ENCODE results near the gene NBEAL1.
"Not testable (repeated sequence)": the region's sequence is repeated elsewhere in the genome, so short reads cannot be mapped to it uniquely, and the experiment has no call there.

Gene NBEAL1

DNA sequence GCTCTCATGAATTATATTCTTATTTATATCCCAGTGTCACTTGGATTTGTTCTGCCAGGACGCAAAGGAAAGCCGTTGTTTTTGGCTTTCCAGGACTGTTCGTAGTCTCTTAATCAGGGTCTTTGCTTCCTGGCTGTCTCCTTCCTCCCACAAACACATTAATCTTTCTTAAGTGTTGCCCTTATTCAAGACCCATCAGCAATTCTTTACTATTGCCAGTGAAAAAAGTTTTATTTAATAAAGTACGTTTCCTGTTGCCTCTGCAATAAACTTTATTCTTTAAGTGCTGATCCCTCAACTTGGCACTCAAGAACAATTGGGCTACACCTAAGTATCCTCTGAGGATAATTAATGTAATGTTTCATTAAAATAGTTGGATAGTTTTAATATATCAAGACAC, 155.8 kb downstream of the NBEAL1 start:
- no peak overlapping the region for H3K4me3 ChIP-seq
- no peaks in the 10 kb centered on the region for H3K36me3 ChIP-seq (replicated peaks)
- H3K4me1 ChIP-seq = 0 out of 2 replicates have a peak, but pooled peaks cover 3% of the 10 kb centered on the region
- no peaks in the 10 kb centered on the region for H3K27me3 ChIP-seq (ENCODE audit: low read depth)
- no peak for DNase-seq (ENCODE audit: low spot score in 2 of 2)
- in situ Hi-C loops (cut with MboI; ENCODE audit: low sequenced_read_pairs) = no loop called here
- no peaks in the 10 kb centered on the region for H3K9me3 ChIP-seq

DNA sequence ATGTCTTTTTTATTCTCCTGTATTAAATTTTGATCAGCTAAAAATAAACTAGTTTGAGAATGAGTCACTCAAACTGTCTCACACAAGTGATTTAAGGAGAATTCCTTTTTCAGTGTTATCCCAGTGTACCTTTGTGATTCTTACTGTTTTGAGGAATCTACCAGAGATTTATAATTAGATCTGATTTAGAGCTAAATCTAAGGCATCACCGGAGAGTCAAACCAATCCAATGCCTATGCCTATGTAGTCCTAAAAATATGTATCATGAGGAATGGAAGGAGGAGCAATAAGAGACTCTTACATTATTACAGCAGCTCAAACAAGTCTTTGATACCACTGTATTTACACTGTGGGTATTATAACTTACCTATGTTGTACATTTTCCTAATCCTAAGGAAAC, 160.7 kb downstream of the NBEAL1 start:
- no peak overlapping the region for H3K4me3 ChIP-seq
- DNase-seq (ENCODE audit: low spot score in 2 of 2) = no peak
- in situ Hi-C loops (cut with MboI; ENCODE audit: low sequenced_read_pairs) = no loop called here
- no peaks in the 10 kb centered on the region for H3K27me3 ChIP-seq (ENCODE audit: low read depth)
- no peaks in the 10 kb centered on the region for H3K4me1 ChIP-seq
- no peaks in the 10 kb centered on the region for H3K36me3 ChIP-seq (replicated peaks)
- H3K9me3 ChIP-seq = no peaks in the 10 kb centered on the region

DNA sequence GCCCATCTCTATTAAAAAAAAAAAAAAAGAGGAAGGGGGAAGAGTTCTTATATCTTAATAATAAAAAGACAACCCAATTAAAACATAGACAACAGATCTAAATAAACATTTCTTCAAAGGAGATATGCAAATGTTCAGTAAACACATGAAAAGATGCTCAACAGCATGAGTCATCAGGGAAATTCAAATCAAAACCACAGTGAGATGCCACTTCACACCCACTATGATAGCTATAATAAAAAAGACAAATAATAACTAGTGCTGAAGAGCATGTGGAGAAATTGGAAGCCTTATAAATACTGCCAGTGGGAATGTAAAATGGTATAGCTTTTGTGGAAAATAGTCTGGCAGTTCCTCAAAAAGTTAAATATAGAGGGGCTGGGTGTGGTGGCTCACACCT, 162.7 kb downstream of the NBEAL1 start:
- in situ Hi-C loops (cut with MboI; ENCODE audit: low sequenced_read_pairs) = no loop called here

DNA sequence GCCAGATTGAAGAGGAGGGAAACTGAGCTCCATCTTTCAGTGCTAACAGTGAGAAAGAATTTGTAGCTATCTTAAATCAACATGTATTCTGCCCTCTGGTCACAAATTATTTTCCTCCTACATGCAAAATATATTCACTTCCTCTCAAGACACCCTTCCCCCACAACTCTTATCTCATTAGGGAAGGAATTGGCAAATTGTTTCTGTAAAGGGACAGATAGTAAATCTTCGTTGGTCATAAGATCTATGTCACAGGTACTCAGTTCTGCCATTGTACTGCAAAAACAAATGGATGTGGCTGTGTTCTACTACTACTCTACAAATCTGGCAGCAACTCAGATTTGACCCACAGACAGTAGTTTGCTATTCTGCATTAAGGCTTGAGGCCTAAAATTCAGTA, 171.2 kb downstream of the NBEAL1 start:
- in situ Hi-C loops (cut with MboI; ENCODE audit: low sequenced_read_pairs) = no loop called here
- no peak for DNase-seq (ENCODE audit: low spot score in 2 of 2)
- Histone ChIP-seq H3K4me1 (no peaks in the 10 kb centered on the region), H3K27me3 (ENCODE audit: low read depth) (no peaks in the 10 kb centered on the region), H3K9me3 (no peaks in the 10 kb centered on the region), H3K36me3 (replicated peaks) (no peaks in the 10 kb centered on the region), H3K4me3 (no peak overlapping the region)

More for the DNA sequence above, 162.7 kb downstream of the NBEAL1 start:
- DNase-seq (ENCODE audit: low spot score in 2 of 2) = no peak
- no peaks in the 10 kb centered on the region for H3K4me1 ChIP-seq
- H3K36me3 ChIP-seq (replicated peaks) = no peaks in the 10 kb centered on the region
- no peaks in the 10 kb centered on the region for H3K27me3 ChIP-seq (ENCODE audit: low read depth)
- no peak overlapping the region for H3K4me3 ChIP-seq
- no peaks in the 10 kb centered on the region for H3K9me3 ChIP-seq

DNA sequence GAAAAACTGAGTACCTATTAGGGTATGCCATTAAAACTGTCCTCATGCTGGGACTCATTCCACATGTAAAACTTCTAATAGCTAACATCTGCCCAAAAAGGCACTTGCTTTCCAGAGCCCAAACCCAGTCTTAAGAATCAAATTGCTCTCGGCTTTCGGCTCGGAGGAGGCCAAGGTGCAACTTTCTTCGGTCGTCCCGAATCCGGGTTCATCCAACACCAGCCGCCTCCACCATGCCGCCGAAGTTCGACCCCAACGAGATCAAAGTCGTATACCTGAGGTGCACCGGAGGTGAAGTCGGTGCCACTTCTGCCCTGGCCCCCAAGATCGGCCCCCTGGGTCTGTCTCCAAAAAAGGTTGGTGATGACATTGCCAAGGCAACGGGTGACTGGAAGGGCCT, 175.9 kb downstream of the NBEAL1 start:
- H3K9me3 ChIP-seq; H3K36me3 ChIP-seq (replicated peaks); in situ Hi-C loops (cut with MboI; ENCODE audit: low sequenced_read_pairs); DNase-seq (ENCODE audit: low spot score in 2 of 2); H3K4me3 ChIP-seq; H3K27me3 ChIP-seq (ENCODE audit: low read depth); H3K4me1 ChIP-seq: not testable (repeated sequence)

DNA sequence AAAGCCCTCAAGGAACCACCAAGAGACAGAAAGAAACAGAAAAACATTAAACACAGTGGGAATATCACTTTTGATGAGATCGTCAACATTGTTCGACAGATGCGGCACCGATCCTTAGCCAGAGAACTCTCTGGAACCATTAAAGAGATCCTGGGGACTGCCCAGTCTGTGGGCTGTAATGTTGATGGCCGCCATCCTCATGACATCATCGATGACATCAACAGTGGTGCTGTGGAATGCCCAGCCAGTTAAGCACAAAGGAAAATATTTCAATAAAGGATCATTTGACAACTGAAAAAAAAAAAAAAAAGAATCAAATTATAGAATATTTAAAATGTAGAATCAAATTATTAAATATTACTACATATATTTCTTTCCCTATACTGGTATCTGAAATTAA, 176.4 kb downstream of the NBEAL1 start:
- in situ Hi-C loops (cut with MboI; ENCODE audit: low sequenced_read_pairs); H3K27me3 ChIP-seq (ENCODE audit: low read depth); H3K9me3 ChIP-seq; H3K36me3 ChIP-seq (replicated peaks); DNase-seq (ENCODE audit: low spot score in 2 of 2); H3K4me3 ChIP-seq; H3K4me1 ChIP-seq: not testable (repeated sequence)

DNA sequence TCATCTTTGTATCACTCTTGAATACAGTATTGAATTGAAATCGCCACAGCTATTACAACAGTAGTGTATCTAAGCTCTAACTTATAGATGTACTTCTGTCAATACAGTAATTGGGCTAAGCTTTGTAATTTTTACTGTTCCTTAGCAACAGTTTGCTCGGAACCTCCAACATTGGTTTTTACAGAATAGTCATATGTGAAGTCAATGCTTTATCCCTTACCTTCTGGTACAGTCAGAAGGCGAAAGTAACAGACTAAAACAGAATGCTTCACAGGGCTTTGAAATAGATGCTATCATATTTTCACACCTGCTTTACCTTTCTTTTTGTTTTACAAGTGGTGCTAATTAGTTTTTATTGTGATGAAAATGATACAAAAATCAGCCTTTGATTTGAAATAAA, 177.3 kb downstream of the NBEAL1 start:
- H3K4me1 ChIP-seq = no peaks in the 10 kb centered on the region
- no peaks in the 10 kb centered on the region for H3K36me3 ChIP-seq (replicated peaks)
- no peaks in the 10 kb centered on the region for H3K9me3 ChIP-seq
- H3K27me3 ChIP-seq (ENCODE audit: low read depth) = no peaks in the 10 kb centered on the region
- in situ Hi-C loops (cut with MboI; ENCODE audit: low sequenced_read_pairs) = no loop called here
- no peak overlapping the region for H3K4me3 ChIP-seq
- no peak for DNase-seq (ENCODE audit: low spot score in 2 of 2)

DNA sequence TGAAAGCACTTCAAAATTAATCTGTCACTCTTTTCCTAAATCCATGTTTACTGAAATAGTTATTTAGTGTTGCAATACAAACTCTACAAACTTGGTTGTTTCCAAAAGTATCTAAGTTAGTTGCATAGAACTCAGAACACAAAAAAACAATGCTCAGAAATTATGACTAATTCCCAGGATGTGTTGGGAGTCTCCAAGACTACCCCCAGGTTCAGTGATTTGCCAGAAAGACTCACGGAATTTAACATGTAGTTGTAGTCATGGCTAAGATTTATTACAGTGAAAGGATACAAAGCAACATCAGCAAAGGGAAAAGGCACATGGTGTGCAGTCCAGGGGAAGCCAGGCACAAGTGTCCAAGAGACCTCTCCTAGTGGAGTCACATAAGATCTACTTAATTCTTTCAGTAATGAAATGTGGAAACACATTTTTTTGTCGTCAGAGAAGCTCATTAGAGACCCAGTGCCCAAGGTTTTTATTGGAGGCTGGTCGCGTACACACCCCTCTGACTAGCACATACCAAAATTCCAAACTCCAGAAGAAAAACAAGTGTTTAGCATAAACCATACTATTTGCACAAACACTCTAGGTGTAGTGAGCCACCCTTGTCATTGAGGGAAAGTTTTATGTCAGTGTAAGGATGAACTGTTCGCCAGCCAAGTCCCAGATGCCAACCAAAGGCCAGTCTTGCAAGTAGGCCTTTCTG, 180.8 kb downstream of the NBEAL1 start:
- Histone ChIP-seq H3K4me3 (no peak overlapping the region), H3K4me1 (no peaks in the 10 kb centered on the region), H3K27me3 (ENCODE audit: low read depth) (no peaks in the 10 kb centered on the region), H3K9me3 (no peaks in the 10 kb centered on the region), H3K36me3 (replicated peaks) (no peaks in the 10 kb centered on the region)
- in situ Hi-C loops (cut with MboI; ENCODE audit: low sequenced_read_pairs) = no loop called here
- no peak for DNase-seq (ENCODE audit: low spot score in 2 of 2)

DNA sequence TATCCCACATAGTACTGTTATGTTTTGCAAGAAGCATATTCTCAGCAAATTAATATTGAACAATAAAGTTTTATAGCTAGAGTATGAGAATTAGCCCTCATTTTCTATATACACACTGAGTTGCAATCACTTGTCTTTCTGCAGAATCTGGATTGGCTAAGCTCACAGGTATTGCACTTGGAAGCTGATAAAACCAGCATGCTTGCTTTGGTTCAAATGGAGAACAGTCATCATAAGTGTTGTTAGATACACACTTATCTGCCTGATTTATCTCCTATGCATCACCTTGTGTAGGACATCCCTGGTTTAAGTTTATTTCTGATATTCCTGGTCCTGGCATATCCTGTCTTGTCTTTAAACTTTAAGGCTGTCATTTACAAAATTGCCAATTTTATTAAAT, 186.2 kb downstream of the NBEAL1 start:
- Histone ChIP-seq H3K4me3 (no peak overlapping the region), H3K36me3 (replicated peaks) (no peaks in the 10 kb centered on the region), H3K4me1 (no peaks in the 10 kb centered on the region), H3K27me3 (ENCODE audit: low read depth) (no peaks in the 10 kb centered on the region), H3K9me3 (no peaks in the 10 kb centered on the region)
- no peak for DNase-seq (ENCODE audit: low spot score in 2 of 2)
- in situ Hi-C loops (cut with MboI; ENCODE audit: low sequenced_read_pairs) = no loop called here

DNA sequence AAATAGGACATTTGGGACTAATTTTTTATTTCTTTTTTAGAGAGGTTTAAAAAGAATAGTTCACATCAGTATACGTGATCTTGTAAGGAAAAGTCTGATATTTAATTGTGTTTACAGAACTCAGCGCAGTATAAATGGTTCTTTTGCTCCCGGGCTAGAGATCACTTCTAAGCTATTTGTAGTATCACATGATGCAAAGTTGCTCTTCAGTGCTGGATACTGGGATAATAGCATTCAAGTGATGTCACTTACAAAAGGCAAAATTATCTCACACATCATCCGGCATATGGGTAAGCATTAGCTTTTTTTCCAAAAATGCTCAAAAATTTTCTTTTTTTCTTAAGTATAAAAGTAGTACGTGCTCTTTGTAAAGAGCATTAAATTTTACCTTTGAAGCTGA, 186.8 kb downstream of the NBEAL1 start:
- no peak for DNase-seq (ENCODE audit: low spot score in 2 of 2)
- Histone ChIP-seq H3K36me3 (replicated peaks) (no peaks in the 10 kb centered on the region), H3K4me3 (no peak overlapping the region), H3K9me3 (no peaks in the 10 kb centered on the region), H3K27me3 (ENCODE audit: low read depth) (no peaks in the 10 kb centered on the region), H3K4me1 (no peaks in the 10 kb centered on the region)
- in situ Hi-C loops (cut with MboI; ENCODE audit: low sequenced_read_pairs) = no loop called here

DNA sequence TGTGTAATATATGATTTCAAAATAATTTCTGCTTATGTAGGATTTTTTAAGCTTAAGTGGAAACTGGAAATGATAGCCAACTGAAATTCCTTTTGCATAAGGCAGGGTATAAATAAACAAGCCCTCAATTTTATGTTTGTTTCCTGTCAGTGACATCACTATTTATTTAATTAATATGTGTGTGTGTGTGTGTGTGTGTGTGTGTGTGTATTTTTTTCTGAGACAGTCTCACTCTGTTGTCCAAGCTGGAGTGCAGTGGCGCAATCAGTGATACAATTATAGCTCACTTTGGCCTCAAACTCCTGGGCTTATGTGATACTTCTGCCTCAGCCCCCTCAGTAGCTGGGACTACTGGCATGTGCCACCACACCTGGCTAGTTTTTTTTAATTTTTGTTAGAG, 194.9 kb downstream of the NBEAL1 start:
- in situ Hi-C loops (cut with MboI; ENCODE audit: low sequenced_read_pairs) = no loop called here
- no peaks in the 10 kb centered on the region for H3K4me1 ChIP-seq
- H3K27me3 ChIP-seq (ENCODE audit: low read depth) = no peaks in the 10 kb centered on the region
- H3K9me3 ChIP-seq = no peaks in the 10 kb centered on the region
- H3K4me3 ChIP-seq = no peak overlapping the region
- DNase-seq (ENCODE audit: low spot score in 2 of 2) = no peak
- no peaks in the 10 kb centered on the region for H3K36me3 ChIP-seq (replicated peaks)

DNA sequence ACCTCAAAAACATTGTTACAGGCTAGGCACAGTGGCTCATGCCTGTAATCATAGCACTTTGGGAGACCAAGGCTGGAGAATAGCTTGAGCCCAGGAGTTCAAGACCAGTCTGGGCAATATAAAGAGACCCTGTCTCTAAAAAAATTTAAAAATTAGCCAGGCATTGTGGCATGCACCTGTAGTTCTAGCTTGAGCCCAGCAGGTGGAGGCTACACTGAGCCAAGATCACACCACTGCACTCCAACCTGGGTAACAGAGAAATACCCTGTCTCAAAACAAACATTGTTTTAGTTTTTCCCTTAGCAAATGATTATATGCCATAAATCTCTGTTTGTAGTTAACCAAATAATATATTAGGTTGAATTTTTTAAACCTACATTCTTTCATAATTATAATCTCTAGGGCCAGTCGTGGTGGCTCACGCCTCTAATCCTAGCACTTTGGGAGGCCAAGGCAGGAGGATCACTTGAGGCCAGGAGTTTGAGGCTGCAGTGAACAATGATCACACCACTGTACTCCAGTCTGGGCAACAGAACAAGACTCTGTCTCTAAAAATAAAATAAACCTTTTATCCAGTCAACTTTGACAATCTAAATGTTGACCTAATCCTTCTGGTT, 210.9 kb downstream of the NBEAL1 start:
- Histone ChIP-seq H3K27me3 (ENCODE audit: low read depth) (no peaks in the 10 kb centered on the region), H3K9me3 (no peaks in the 10 kb centered on the region), H3K36me3 (replicated peaks) (no peaks in the 10 kb centered on the region), H3K4me1 (no peaks in the 10 kb centered on the region; the same call in 1 of the 2 replicates), H3K4me3 (no peak overlapping the region)
- DNase-seq (ENCODE audit: low spot score in 2 of 2) = peak; percentile 32 to 52
- in situ Hi-C loops (cut with MboI; ENCODE audit: low sequenced_read_pairs) = no loop called here

DNA sequence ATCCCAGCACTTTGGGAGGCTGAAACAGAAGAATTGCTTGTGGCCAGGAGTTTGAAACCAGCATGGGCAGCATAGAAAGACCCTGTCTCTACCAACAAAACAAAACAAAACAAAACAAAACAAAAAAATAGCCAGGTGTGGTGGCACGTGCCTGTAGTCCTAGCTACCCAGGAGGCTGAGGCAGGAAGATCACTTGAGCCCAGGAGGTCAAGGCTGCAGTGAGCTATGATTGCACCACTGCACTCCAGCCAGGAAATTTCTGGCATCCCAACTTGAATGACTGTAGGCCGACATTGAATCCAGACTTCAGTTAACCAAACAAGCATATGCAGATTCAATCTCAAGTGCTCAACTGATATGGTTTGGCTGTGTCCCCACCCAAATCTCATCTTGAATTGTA, 215.0 kb downstream of the NBEAL1 start:
- H3K4me3 ChIP-seq; H3K36me3 ChIP-seq (replicated peaks); H3K4me1 ChIP-seq; H3K9me3 ChIP-seq; H3K27me3 ChIP-seq (ENCODE audit: low read depth); DNase-seq (ENCODE audit: low spot score in 2 of 2); in situ Hi-C loops (cut with MboI; ENCODE audit: low sequenced_read_pairs): not testable (repeated sequence)

DNA sequence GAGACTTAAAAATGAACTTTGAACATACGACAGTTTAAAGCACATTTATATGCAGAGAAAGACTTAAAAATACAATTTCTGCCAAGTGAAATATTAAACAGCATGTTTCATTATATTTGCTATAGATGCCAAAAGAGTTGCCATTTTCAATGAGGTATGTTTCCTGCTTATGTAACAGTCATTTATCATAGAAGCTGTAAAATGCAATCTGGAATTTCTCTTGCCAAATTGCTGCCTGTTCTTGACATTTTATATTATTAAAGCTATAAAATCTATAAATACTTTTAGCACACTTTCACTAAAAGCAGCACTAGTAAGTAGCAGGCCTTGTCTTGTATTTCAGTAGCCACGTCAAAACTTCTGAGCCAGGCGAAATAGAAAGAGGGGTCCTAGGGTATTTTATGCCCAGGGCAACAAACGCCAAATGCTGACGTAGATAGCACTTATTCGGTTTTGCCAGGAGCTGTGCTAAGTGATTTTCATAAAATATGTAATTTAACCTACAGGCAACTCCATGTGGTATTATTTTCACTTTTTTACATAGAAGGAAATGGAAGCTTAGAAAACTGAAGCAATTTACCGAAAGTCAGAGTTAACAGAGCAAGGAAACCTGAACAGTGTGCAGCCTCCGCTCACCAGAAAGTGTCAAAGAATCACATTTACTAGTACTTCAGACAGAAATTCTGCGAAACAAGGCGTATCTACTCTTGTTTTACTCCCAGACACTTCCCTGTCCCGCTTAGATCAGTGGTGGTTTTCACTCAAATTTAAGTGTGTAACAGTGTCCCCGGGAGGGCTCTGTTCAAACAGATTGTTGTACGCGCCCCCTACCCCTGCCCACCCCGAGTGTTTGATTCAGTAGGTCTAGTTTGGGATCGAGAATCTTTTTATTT, 222.9 kb downstream of the NBEAL1 start:
- Histone ChIP-seq H3K4me1 (no peaks in the 10 kb centered on the region; the same call in 1 of the 2 replicates), H3K4me3 (no peak overlapping the region), H3K27me3 (ENCODE audit: low read depth) (no peaks in the 10 kb centered on the region), H3K36me3 (replicated peaks) (peaks cover 3% of the 10 kb centered on the region; the same call in 1 of the 2 replicates), H3K9me3 (no peaks in the 10 kb centered on the region)
- DNase-seq (ENCODE audit: low spot score in 2 of 2) = no peak
- in situ Hi-C loops (cut with MboI; ENCODE audit: low sequenced_read_pairs) = no loop called here
